Heart right ventricle (tissue), 16 donors: ENCODE results near the gene GABRP. TPM values are rescaled to one million over a fixed set of nuclear protein-coding genes. Genes with fewer than 3 reads are reported as not detected.

Experiments used
- ATAC-seq, 8 donors: fragments of 200-7000 bp; cut with Tn5 transposase; one replicate each; pipeline ENCODE4 v1.9.1; 2020; ENCODE audit warnings: mild to moderate bottlenecking in 8 of 8, moderate library complexity in 8 of 8, moderate number of reproducible peaks in 1 of 8
- DNase-seq, 2 donors: peaks; one replicate each; pipeline ENCODE4 v3.0.0-alpha.2; 2020
- H3K27ac ChIP-seq, 10 donors: fragments of 200-600 bp; sonication (generic) in 2 of 10; one replicate each; pipeline versions ENCODE4 v1.5.0 to v1.8.0; 2020 to 2022; ENCODE audit warnings: mild to moderate bottlenecking in 3 of 10
- H3K27me3 ChIP-seq, 7 donors: fragments of 200-600 bp; one replicate each; pipeline ENCODE4 v1.8.0; 2021 to 2022; ENCODE audit warnings: mild to moderate bottlenecking in 2 of 7
- H3K36me3 ChIP-seq, 9 donors: fragments of 200-600 bp; sonication (generic) in 1 of 9; one replicate each; pipeline versions ENCODE4 v1.5.0 to v1.8.0; 2020 to 2022; ENCODE audit warnings: mild to moderate bottlenecking in 2 of 9
- H3K4me1 ChIP-seq, 9 donors: fragments of 200-600 bp; sonication (generic) in 1 of 9; one replicate each; pipeline versions ENCODE4 v1.5.0 to v1.8.0; 2020 to 2022; ENCODE audit warnings: mild to moderate bottlenecking in 4 of 9
- H3K4me3 ChIP-seq, 10 donors: fragments of 200-600 bp; sonication (generic) in 2 of 10; one replicate each; pipeline versions ENCODE4 v1.5.0 to v1.8.0; 2020 to 2022; ENCODE audit warnings: mild to moderate bottlenecking in 7 of 10, moderate library complexity in 2 of 10
- H3K9me3 ChIP-seq, 11 donors: fragments of 200-600 bp in 10 of 11; sonication (generic) in 2 of 11; one replicate each; pipeline versions ENCODE4 v1.5.0 to v1.8.0; 2013 to 2022; ENCODE audit warnings: mild to moderate bottlenecking in 2 of 11, control low read depth in 1 of 11, moderate library complexity in 1 of 11
- CTCF ChIP-seq, 9 donors: fragments of 200-600 bp; sonication (generic) in 2 of 9; IDR thresholded peaks; one replicate each; pipeline versions ENCODE4 v1.5.0 to v1.8.0; 2021 to 2022; ENCODE audit warnings: antibody characterized with exemption in 9 of 9, mild to moderate bottlenecking in 5 of 9, moderate library complexity in 1 of 9
- WGBS, 2 donors: extraction: QIAGEN DNeasy Blood & Tissue Kit; methylation state at CpG; one replicate each; pipeline ENCODE4 v1.1.7; 2013; ENCODE audit warnings: inconsistent platforms in 1 of 2; 5-methylcytosine and 5-hydroxymethylcytosine counted together
- intact Hi-C, 10 donors: fragments of 100-400 bp; cut with DNase I; formaldehyde crosslinking; loops; one replicate each; pipeline versions ENCODE4 v1.11.1 to v1.14.2; 2022
- polyA plus RNA-seq, 2 donors: library from polyadenylated mRNA; stranded (reverse); fragments of 200-250 nt; gene quantifications; one replicate each; pipeline ENCODE4 v1.2.3, GENCODE V29; 2013
- total RNA-seq, 10 donors: library from RNA; stranded (reverse); fragmentation: NEBNext Ultra II Directional in 3 of 10; extraction: Animal tissue kit (Norgen Biotek cat#: 25700) in 3 of 10; gene quantifications; one replicate each; pipeline versions ENCODE4 v1.2.1 to v1.2.4, GENCODE V29; 2021 to 2023
- donor health status: Arrhythmogenic right ventricular cardiomyopathy.
- donor health status: ischemic (EF 13 %, LVEDD 7.1; RV severe dilation, severe dysfunction).
- donor health status: healthy with polysubstance abuse.
- donor health status: DM: no; HTN: yes; CAD: no.
- donor health status: DM: no; HTN: no; CAD: no.
- donor health status: ischemic (EF 25% LVEDD 6.9; RV normal size, moderate dysfunction).
- donor health status: ischemic (EF 25% LVEDD 5.7; RV mildly dilated, moderate dysfunction).
- donor health status: healthy.
- donor health status: DM: yes; HTN: yes; CAD: no.
- donor health status: Ischemic cardiomyopathy.
- donor health status: ischemic (EF 35%, LVEDD 5.7; RV mildly dilated, moderate dysfunction).
- donor health status: nonischemic (EF 11% LVEDD 7.7; RV severe dilation, severe dysfunction).
- donor health status: DM: yes; HTN: yes; CAD: no.
- donor health status: PGD.
- donor health status: ischemic (EF 29% LVEDD 5.4; RV normal size, mild dysfunction).
- donor health status: nonischemic (EF 23%, LVEDD 6.1; RV moderate dilation, normal function).

The GABRP gene
- total and polyA plus RNA-seq, 12 donors: 0.07 to 1.6 (median 0.46) TPM; not detected in 1

DNA sequence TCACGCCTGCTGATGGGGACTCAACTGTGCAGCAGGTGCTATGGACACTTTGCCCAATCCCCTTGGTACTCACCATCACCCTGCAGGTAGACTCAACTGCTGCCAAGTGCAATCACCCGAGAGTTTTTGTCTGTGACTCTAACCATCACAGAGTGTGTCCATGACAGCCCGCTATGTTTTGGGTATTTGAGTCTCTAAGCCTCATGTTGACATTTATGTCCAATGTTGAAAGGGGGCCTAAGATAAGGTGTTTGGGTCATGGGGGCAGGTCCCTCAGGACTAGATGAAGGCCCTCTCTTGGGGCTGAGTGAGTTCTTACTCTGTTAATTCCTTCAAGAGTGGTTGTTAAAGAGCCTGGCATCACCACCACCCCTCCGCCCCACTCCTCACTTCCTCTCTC is 44.1 kb upstream of the GABRP start:
- H3K27ac ChIP-seq: no peak overlapping the region
- peaks cover 0 to 9% (median 5%) of the 10 kb centered on the region in 9 donors for H3K4me1 ChIP-seq
- H3K36me3 ChIP-seq: peaks cover 0 to 5% (median 0%) of the 10 kb centered on the region in 9 donors
- DNase-seq: no peak
- peaks cover 0 to 7% (median 0%) of the 10 kb centered on the region in 7 donors for H3K27me3 ChIP-seq
- intact Hi-C loops: no loop called here
- H3K4me3 ChIP-seq: no peak overlapping the region
- peaks cover 0 to 17% (median 0%) of the 10 kb centered on the region in 11 donors for H3K9me3 ChIP-seq
- no peak for ATAC-seq
- no peak for TF ChIP-seq CTCF (IDR thresholded peaks at IDR 0.05)
- WGBS, 2 donors: 92 to 96% methylated on average over 4 of the region's 4 CpGs

DNA sequence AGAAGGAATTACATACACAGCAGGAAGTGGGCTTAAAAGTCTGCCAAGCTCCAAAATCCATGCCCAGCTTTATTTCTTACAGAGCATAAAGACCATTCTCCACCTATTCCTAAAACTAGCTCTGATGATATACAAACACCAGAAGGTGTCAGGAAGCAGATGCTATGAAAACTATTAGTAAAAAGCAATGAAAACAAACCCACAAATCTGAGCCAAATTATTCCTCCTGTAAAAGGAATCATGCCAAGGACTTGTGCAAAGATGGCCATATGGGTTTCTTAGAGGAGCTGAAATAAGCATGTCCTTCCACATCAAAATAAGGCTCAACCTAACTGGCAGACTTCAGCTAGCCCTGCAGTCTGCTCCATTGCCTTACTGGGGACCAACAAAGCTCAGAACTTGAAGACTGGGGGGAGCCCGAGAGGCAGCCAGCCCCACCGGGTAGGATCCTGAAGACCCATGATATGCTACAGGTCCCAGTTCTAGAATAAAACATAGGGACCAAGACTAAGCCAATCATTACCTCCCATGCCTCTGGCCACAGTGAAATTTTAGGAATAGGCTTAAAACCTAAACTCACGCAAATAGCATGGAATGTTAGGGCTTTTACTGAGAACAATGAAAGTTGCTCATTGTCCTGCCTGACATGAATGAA is 42.8 kb upstream of the GABRP start:
- peaks cover 0 to 5% (median 0%) of the 10 kb centered on the region in 11 donors for H3K9me3 ChIP-seq
- no peak for ATAC-seq
- intact Hi-C loops: loop anchor here in 6 of 10 donors (5.0 to 10.0 kb wide), 4 partner anchors 103 to 604 kb away; no protein-coding TSS in a partner anchor
- H3K27ac ChIP-seq: no peak overlapping the region
- H3K27me3 ChIP-seq: peaks cover 0 to 19% (median 0%) of the 10 kb centered on the region in 7 donors
- H3K4me1 ChIP-seq: peaks cover 7 to 21% (median 17%) of the 10 kb centered on the region in 9 donors
- H3K4me3 ChIP-seq: no peak overlapping the region
- no peak for TF ChIP-seq CTCF (IDR thresholded peaks at IDR 0.05)
- no peak for DNase-seq
- H3K36me3 ChIP-seq: peaks cover 0 to 3% (median 0%) of the 10 kb centered on the region in 9 donors
- WGBS, 2 donors: 78 to 91% methylated on average over 3 of the region's 3 CpGs

DNA sequence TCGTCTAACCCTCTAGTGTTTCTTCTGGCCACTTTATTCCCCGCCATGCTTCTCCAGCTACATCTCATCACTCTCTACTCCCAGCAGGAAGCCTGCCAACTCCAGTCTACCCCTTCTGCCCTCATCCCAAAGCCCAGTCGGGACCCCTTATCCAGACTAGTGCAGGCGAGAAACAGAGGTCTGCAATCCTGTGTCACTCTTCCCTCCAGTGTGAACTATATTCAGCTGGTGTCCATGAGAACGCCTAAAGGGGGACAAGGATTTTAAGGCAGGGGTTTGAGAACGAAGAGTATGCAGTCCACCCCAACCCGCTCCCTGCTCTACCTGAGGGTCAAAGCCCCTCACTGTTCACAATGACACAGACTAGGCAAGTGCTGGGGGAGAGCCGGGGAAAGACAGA is 41.7 kb upstream of the GABRP start:
- intact Hi-C loops: loop anchor here in 6 of 10 donors (5.0 to 10.0 kb wide), 4 partner anchors 104 to 603 kb away; no protein-coding TSS in a partner anchor

DNA sequence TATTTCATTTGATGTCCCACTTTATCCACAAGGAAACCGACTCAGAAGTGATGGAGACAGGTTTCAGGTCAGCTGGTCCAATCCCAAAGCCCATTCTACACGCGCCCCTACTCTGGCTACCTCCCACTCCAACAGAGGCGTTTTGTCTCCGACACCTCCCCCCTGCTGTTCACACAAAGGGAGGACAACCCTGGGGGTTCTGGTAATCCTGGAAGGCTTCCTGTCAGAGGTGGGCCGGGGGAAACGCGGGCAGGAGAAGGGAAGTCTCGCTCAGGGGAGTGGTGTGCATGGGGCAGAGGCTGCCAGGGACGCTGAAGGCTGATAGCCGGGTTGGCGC is 39.7 kb upstream of the GABRP start:
- intact Hi-C loops: loop anchor here (1.0 to 10.0 kb wide), 8 partner anchors 45 to 601 kb away; no protein-coding TSS in a partner anchor
- H3K27ac ChIP-seq: peak overlapping the region in 2 of 10 donors; percentile 85 to 92
- peaks cover 0 to 21% (median 0%) of the 10 kb centered on the region in 7 donors for H3K27me3 ChIP-seq
- TF ChIP-seq CTCF (IDR thresholded peaks at IDR 0.05): no peak
- no peak for ATAC-seq
- H3K9me3 ChIP-seq: no peaks in the 10 kb centered on the region
- no peaks in the 10 kb centered on the region for H3K36me3 ChIP-seq
- peaks cover 13 to 53% (median 47%) of the 10 kb centered on the region in 9 donors for H3K4me1 ChIP-seq
- no peak for DNase-seq
- 18 to 19% methylated on average over 12 of the region's 12 CpGs for WGBS, 2 donors
- H3K4me3 ChIP-seq: peak overlapping the region in 4 of 10 donors; percentile 35 to 47 (median 38)

More for the DNA sequence above, 41.7 kb upstream of the GABRP start:
- TF ChIP-seq CTCF (IDR thresholded peaks at IDR 0.05): no peak
- H3K9me3 ChIP-seq: no peaks in the 10 kb centered on the region
- no peak overlapping the region for H3K4me3 ChIP-seq
- no peak overlapping the region for H3K27ac ChIP-seq
- DNase-seq (no peak), ATAC-seq (no peak)
- H3K27me3 ChIP-seq: peaks cover 0 to 21% (median 0%) of the 10 kb centered on the region in 7 donors
- peaks cover 13 to 32% (median 28%) of the 10 kb centered on the region in 9 donors for H3K4me1 ChIP-seq
- H3K36me3 ChIP-seq: no peaks in the 10 kb centered on the region
- WGBS, 2 donors: 76 to 77% methylated on average over 8 of the region's 8 CpGs
